ENCODE data around the gene KRTAP10-12. TPM values are rescaled to one million over a fixed set of nuclear protein-coding genes. Genes with fewer than 3 reads are reported as not detected.

Gene KRTAP10-12
- polyA plus RNA-seq, 1 of the 3 experiments (the other 2 are of a cell fraction), result not detected

- H3K4me2 ChIP-seq, result no peak within 1 kb of the TSS
- H3K4me3 ChIP-seq (ENCODE audit: low read depth in 2 of 2, low read length in 1 of 2), result no peak within 1 kb of the TSS
- H3K36me3 ChIP-seq (replicated peaks in 1 of 2; ENCODE audit: control insufficient read depth in 1 of 2, insufficient read depth in 2 of 2, low read length in 1 of 2), result no peaks in the 10 kb centered on the region
- H3K27ac ChIP-seq (ENCODE audit: low read depth in 2 of 2, low read length in 1 of 2), result no peak within 1 kb of the TSS
- ChIA-PET POLR2A (interaction anchor here (1.2 kb wide), 1 partner anchor 8 kb away, joined by 5 read pairs; no protein-coding TSS in a partner anchor), CTCF (interaction anchor here (0.6 to 2.7 kb wide), 6 partner anchors 12 to 89 kb away, joined by 3 to 12 read pairs (median 3); partner anchors contain the start of gene UBE2G2)
- TF ChIP-seq SIN3A (IDR thresholded peaks at IDR 0.05; ENCODE audit: borderline replicate concordance, low read depth, low read length) (no peak), EZH2phosphoT487 (IDR thresholded peaks at IDR 0.05; ENCODE audit: borderline replicate concordance, low read depth) (peak; percentile 10; the same call in 1 of the 2 replicates)
- H3F3A ChIP-seq (replicated peaks; ENCODE audit: insufficient read depth), result no peaks in the 10 kb centered on the region
- no peak within 1 kb of the TSS for H3K9ac ChIP-seq
- H2AFZ ChIP-seq (ENCODE audit: low read depth), result no peak within 1 kb of the TSS
- WGBS (ENCODE audit: low lambda C conversion rate), result 3% methylated on average over 19 of the region's 41 CpGs
- peaks cover 79% of the 10 kb centered on the region for H3K27me3 ChIP-seq (ENCODE audit: insufficient read depth)
- H3K4me1 ChIP-seq (ENCODE audit: control insufficient read depth in 1 of 2, insufficient read depth in 2 of 2, low read depth in 1 of 2, low read length in 1 of 2), result no peaks in the 10 kb centered on the region; a peak in 1 of 4 replicates
- no peaks in the 10 kb centered on the region for H3K9me3 ChIP-seq
- H4K20me1 ChIP-seq (ENCODE audit: insufficient read depth), result no peaks in the 10 kb centered on the region
- no peaks in the 10 kb centered on the region for H3K9me2 ChIP-seq
- DNase-seq, result peak; percentile 48
- no peaks in the 10 kb centered on the region for H3K79me2 ChIP-seq (ENCODE audit: insufficient read depth)
Measured at GRCh38 chr21:44711327-44712202, 14.6 kb downstream of the KRTAP10-12 start, which contains the start of gene TSPEAR. TSS of gene TSPEAR (minus strand) at chr21:44711572. CDS start at chr21:44711514, 58 bp downstream.

DNA sequence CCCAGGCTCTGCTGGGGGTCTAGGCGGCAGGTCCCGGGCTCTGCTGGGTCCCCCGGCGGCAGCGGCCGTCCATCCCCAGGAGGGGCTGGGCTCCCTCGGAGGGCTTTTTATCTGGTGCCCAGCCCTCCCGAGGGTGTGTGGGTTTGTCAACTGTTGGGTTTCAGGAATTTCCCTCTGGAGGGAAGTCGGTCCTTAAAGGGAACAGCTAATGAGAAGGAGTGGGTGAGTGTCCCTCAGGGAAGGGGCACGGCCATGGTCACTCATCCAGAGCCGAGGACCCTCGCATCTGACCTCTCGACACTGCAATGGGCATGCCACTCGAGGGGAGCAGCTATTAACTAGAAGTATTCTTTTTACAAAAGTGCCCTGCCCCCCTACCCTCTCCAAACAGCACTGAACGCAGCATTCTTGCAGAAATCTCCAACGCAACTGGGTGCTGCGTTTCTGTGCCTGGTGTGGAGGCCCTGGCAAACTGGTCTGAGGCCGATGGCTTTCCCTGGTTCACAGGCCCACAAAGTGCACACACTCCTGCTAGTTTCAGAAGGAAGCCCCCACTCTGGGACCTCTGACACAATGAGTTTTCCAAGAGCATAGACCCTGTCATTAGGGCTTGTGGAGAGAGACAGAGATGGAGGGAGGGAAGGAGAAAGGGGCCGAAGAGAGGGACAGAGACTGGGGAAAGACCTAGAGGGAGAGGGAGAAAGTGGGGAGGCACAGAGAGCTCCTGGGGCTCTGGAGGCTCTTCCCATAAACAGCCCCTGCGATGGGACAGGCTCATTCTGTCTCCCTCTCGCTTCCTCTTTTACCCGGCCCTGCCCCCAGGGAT lies 15.4 kb downstream of the KRTAP10-12 start:
- Histone ChIP-seq H3K79me2 (ENCODE audit: insufficient read depth) (no peaks in the 10 kb centered on the region), H3K4me1 (ENCODE audit: control insufficient read depth in 1 of 2, insufficient read depth in 2 of 2, low read depth in 1 of 2, low read length in 1 of 2) (no peaks in the 10 kb centered on the region; a peak in 1 of 4 replicates), H3K9me3 (no peaks in the 10 kb centered on the region), H3K4me3 (ENCODE audit: low read depth in 2 of 2, low read length in 1 of 2) (no peak overlapping the region), H3K27ac (ENCODE audit: low read depth in 2 of 2, low read length in 1 of 2) (no peak overlapping the region), H3K27me3 (ENCODE audit: insufficient read depth) (peaks cover 71% of the 10 kb centered on the region), H3K36me3 (replicated peaks in 1 of 2; ENCODE audit: control insufficient read depth in 1 of 2, insufficient read depth in 2 of 2, low read length in 1 of 2) (no peaks in the 10 kb centered on the region), H2AFZ (ENCODE audit: low read depth) (no peak overlapping the region), H3F3A (replicated peaks; ENCODE audit: insufficient read depth) (no peaks in the 10 kb centered on the region), H3K9me2 (no peaks in the 10 kb centered on the region), H4K20me1 (ENCODE audit: insufficient read depth) (no peaks in the 10 kb centered on the region), H3K9ac (no peak overlapping the region), H3K4me2 (no peak overlapping the region)
- ChIA-PET POLR2A (interaction anchor here (1.2 kb wide), 1 partner anchor 7 kb away, joined by 5 read pairs; no protein-coding TSS in a partner anchor), CTCF (interaction anchor here (1.2 to 2.7 kb wide), 3 partner anchors 16 to 88 kb away, joined by 3 to 12 read pairs (median 4); partner anchors contain the start of gene UBE2G2)
- no peak for DNase-seq
- WGBS (ENCODE audit: low lambda C conversion rate), result 19% methylated on average over 11 of the region's 22 CpGs
- TF ChIP-seq TEAD4 (IDR thresholded peaks at IDR 0.05; ENCODE audit: borderline replicate concordance, insufficient read depth) (no peak), JUND (IDR thresholded peaks at IDR 0.05) (no peak), CTCF (IDR thresholded peaks at IDR 0.05) (no peak), MAX (IDR thresholded peaks at IDR 0.05; ENCODE audit: low read depth) (no peak), RCOR1 (IDR thresholded peaks at IDR 0.05; ENCODE audit: low read length) (no peak), NRF1 (IDR thresholded peaks at IDR 0.05; ENCODE audit: low read depth, low read length) (no peak), RFX5 (IDR thresholded peaks at IDR 0.05; ENCODE audit: low read length) (no peak), NFIC (IDR thresholded peaks at IDR 0.05; ENCODE audit: borderline replicate concordance) (no peak), TAF1 (IDR thresholded peaks at IDR 0.05; ENCODE audit: borderline replicate concordance, low read depth, low read length) (no peak), PBX3 (IDR thresholded peaks at IDR 0.05) (no peak), IRF3 (IDR thresholded peaks at IDR 0.05; ENCODE audit: low read depth, low read length) (no peak), ELF1 (IDR thresholded peaks at IDR 0.05) (no peak), POLR2AphosphoS5 (IDR thresholded peaks at IDR 0.05; ENCODE audit: low read depth, low read length) (no peak), RXRA (IDR thresholded peaks at IDR 0.05; ENCODE audit: borderline replicate concordance, low read depth) (no peak)
- TF ChIP-seq, protein P1, sequence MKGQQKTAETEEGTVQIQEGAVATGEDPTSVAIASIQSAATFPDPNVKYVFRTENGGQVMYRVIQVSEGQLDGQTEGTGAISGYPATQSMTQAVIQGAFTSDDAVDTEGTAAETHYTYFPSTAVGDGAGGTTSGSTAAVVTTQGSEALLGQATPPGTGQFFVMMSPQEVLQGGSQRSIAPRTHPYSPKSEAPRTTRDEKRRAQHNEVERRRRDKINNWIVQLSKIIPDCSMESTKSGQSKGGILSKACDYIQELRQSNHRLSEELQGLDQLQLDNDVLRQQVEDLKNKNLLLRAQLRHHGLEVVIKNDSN (IDR thresholded peaks at IDR 0.05; ENCODE audit: borderline replicate concordance, low read depth), result no peak

All from SK-N-SH (cell line).